GM12878 (cell line): ENCODE results near the gene SYNE4. TPM values are rescaled to one million over a fixed set of nuclear protein-coding genes. Genes with fewer than 3 reads are reported as not detected.

ENCODE experiments used
- ATAC-seq: fragments of 200-7000 bp; cut with Tn5 transposase; 3 replicates; pipeline ENCODE4 v1.9.1; 2020; ENCODE audit warnings: mild to moderate bottlenecking, moderate library complexity
- BruUV-seq: library from RNA; stranded (reverse); fragments of 400-500 nt; replicated peaks from 2 replicates; lab custom pipeline; 2021; lab: Mats Ljungman, UMichigan
- CTCF ChIA-PET: fragments of 300-600 bp; sonication (Branson Sonifier 250); formaldehyde crosslinking; extraction: SDS; loops from one replicate; lab custom pipeline; 2021; ENCODE audit warnings: inconsistent platforms; lab: Yijun Ruan, JAX
- POLR2A ChIA-PET: fragments of 350-600 bp; formaldehyde crosslinking; extraction: SDS; loops from one replicate; lab custom pipeline; 2021; ENCODE audit warnings: inconsistent platforms; lab: Charles Lee
- RAD21 ChIA-PET: fragments of 300-600 bp; sonication (Branson Sonifier 250); formaldehyde crosslinking; loops from one replicate; lab custom pipeline; 2023; ENCODE audit warnings: antibody characterized with exemption; ENCODE audit not compliant: unreplicated experiment; lab: Charles Lee
- SMC1A ChIA-PET: fragments of 300-600 bp; sonication (Branson Sonifier 250); formaldehyde crosslinking; loops from one replicate; lab custom pipeline; 2023; ENCODE audit not compliant: unreplicated experiment, uncharacterized antibody; lab: Charles Lee
- DNase-seq: peaks from one replicate; pipeline ENCODE4 v3.0.0-alpha.2; 2011; ENCODE audit warnings: low read depth, low spot score
- FAIRE-seq: peaks from 3 replicates; lab custom pipeline; 2011; peaks lifted over from hg19 to GRCh38; lab: Jason Lieb, UNC
- H2AFZ ChIP-seq: 2 replicates; pipeline ENCODE4 v1.6.0; 2011; ENCODE audit warnings: low read depth, low read length, control low read depth; ENCODE audit not compliant: control insufficient read depth
- H3K27ac ChIP-seq: 2 replicates; pipeline ENCODE4 v1.5.1; 2011; ENCODE audit warnings: control low read depth; ENCODE audit not compliant: control insufficient read depth, insufficient read depth
- H3K27me3 ChIP-seq, 2 experiments: replicated peaks in 1 of 2; 2 replicates each; pipeline versions ENCODE4 v1.6.0 to v1.6.1; 2011; ENCODE audit warnings: low read length in 1 of 2; ENCODE audit not compliant: control insufficient read depth in 2 of 2, insufficient read depth in 2 of 2
- H3K36me3 ChIP-seq, 2 experiments: 2 replicates each; pipeline ENCODE4 v1.5.1; 2011; ENCODE audit warnings: low read length in 1 of 2; ENCODE audit not compliant: control insufficient read depth in 2 of 2, insufficient read depth in 2 of 2
- H3K4me1 ChIP-seq: 2 replicates; pipeline ENCODE4 v1.6.1; 2011; ENCODE audit warnings: mild to moderate bottlenecking, low read length, moderate library complexity, mixed read lengths; ENCODE audit not compliant: control insufficient read depth, insufficient read depth
- H3K4me2 ChIP-seq: 2 replicates; pipeline ENCODE4 v1.6.0; 2011; ENCODE audit warnings: control low read depth; ENCODE audit not compliant: control insufficient read depth, insufficient read depth
- H3K4me3 ChIP-seq: fragments of 200-600 bp; sonication (generic); 2 replicates; pipeline ENCODE4 v1.5.1; 2016
- H3K79me2 ChIP-seq: 2 replicates; pipeline ENCODE4 v1.6.0; 2011; ENCODE audit warnings: low read length; ENCODE audit not compliant: control insufficient read depth, insufficient read depth
- H3K9ac ChIP-seq: 2 replicates; pipeline ENCODE4 v1.8.0; 2011; ENCODE audit warnings: low read length, control low read depth, mixed read lengths; ENCODE audit not compliant: control insufficient read depth, insufficient read depth
- H3K9me3 ChIP-seq: replicated peaks from 3 replicates; pipeline ENCODE4 v1.5.1; 2011; ENCODE audit warnings: mild to moderate bottlenecking, low read length; ENCODE audit not compliant: control insufficient read depth, insufficient read depth
- H4K20me1 ChIP-seq: 2 replicates; pipeline ENCODE4 v1.6.0; 2011; ENCODE audit not compliant: control insufficient read depth, insufficient read depth
- BACH1 ChIP-seq: fragments of 450-650 bp; IDR thresholded peaks from 2 replicates; pipeline ENCODE4 v1.6.1; 2017; ENCODE audit warnings: mild to moderate bottlenecking, borderline replicate concordance
- DPF2 ChIP-seq: fragments of 450-650 bp; IDR thresholded peaks from 2 replicates; pipeline ENCODE4 v1.6.1; 2017; ENCODE audit warnings: mild to moderate bottlenecking
- ESRRA ChIP-seq: IDR thresholded peaks from 2 replicates; pipeline ENCODE4 v1.6.1; 2012; ENCODE audit warnings: mild to moderate bottlenecking, low read length, improper control_type of control experiment
- FOS ChIP-seq: IDR thresholded peaks from 3 replicates; pipeline ENCODE4 v1.6.1; 2011; ENCODE audit warnings: borderline replicate concordance; ENCODE audit not compliant: insufficient read length; ENCODE audit errors: extremely low read depth
- IKZF1 ChIP-seq: fragments of 450-650 bp; conservative IDR thresholded peaks from 2 replicates; pipeline ENCODE4 v1.6.1; 2017; ENCODE audit warnings: antibody characterized with exemption, mild to moderate bottlenecking
- MTA3 ChIP-seq: IDR thresholded peaks from 2 replicates; pipeline ENCODE4 v1.6.1; 2012; ENCODE audit warnings: low read length, inconsistent platforms, borderline replicate concordance
- NBN ChIP-seq: fragments of 450-650 bp; IDR thresholded peaks from 2 replicates; pipeline ENCODE4 v1.6.1; 2016
- SMAD1 ChIP-seq: fragments of 450-650 bp; IDR thresholded peaks from 2 replicates; pipeline ENCODE4 v1.6.1; 2018; ENCODE audit warnings: mild to moderate bottlenecking, low read depth; ENCODE audit not compliant: partially characterized antibody
- SMC3 ChIP-seq: IDR thresholded peaks from 2 replicates; pipeline ENCODE4 v1.6.1; 2011; ENCODE audit warnings: low read length, improper control_type of control experiment, borderline replicate concordance
- SRF ChIP-seq, 2 experiments: IDR thresholded peaks; 2 replicates each; pipeline ENCODE4 v1.6.1; 2011; ENCODE audit warnings: low read depth in 2 of 2, low read length in 2 of 2, mild to moderate bottlenecking in 1 of 2, moderate library complexity in 1 of 2
- STAT1 ChIP-seq: fragments of 450-650 bp; conservative IDR thresholded peaks from 2 replicates; pipeline ENCODE4 v1.6.1; 2014; ENCODE audit warnings: antibody characterized with exemption, mild to moderate bottlenecking
- SUZ12 ChIP-seq: fragments of 200-600 bp; sonication (generic); IDR thresholded peaks from one replicate; pipeline ENCODE4 v1.6.1; 2018; ENCODE audit warnings: antibody characterized with exemption, mild to moderate bottlenecking; ENCODE audit not compliant: unreplicated experiment
- ZNF207 ChIP-seq: fragments of 450-650 bp; IDR thresholded peaks from 2 replicates; pipeline ENCODE4 v1.6.1; 2014; ENCODE audit warnings: antibody characterized with exemption, mild to moderate bottlenecking, borderline replicate concordance
- ZNF274 ChIP-seq: IDR thresholded peaks from one replicate; pipeline ENCODE4 v1.8.0; 2011; ENCODE audit not compliant: insufficient read length, insufficient read depth
- ZNF622 ChIP-seq: fragments of 450-650 bp; IDR thresholded peaks from 2 replicates; pipeline ENCODE4 v1.6.1; 2017; ENCODE audit warnings: mild to moderate bottlenecking, inconsistent platforms
- WGBS: methylation state at CpG from one replicate; pipeline ENCODE4 v1.1.6; 2016; ENCODE audit warnings: low lambda C conversion rate; ENCODE audit not compliant: insufficient replicate concordance, insufficient coverage; ENCODE audit errors: missing lambda C conversion rate; 5-methylcytosine and 5-hydroxymethylcytosine counted together
- in situ Hi-C: fragments of 300-500 bp; cut with MboI; formaldehyde crosslinking; loops from 9 replicates; pipeline ENCODE4 v1.14.3; 2018; ENCODE audit warnings: mixed read lengths
- intact Hi-C: fragments of 100-400 bp; cut with micrococcal nuclease; formaldehyde crosslinking; loops from one replicate; pipeline ENCODE4 v1.14.2; 2022; ENCODE audit not compliant: unreplicated experiment
- polyA plus RNA-seq, 11 experiments: library from polyadenylated mRNA; depleted of rRNA in 4 of 11; unstranded in 6 of 11; stranded (reverse) in 5 of 11; fragments of >200 nt; fragmentation: Nextera tagmentation in 4 of 11; fragmentation: Illumina TruSeq in 1 of 11; extraction: Ambion mirVana in 4 of 11; extraction: Trizol in 1 of 11; gene quantifications; 1 replicate in 1 of 11; 2 replicates in 10 of 11; pipeline versions ENCODE4 v1.2.1 to v1.2.3, GENCODE V29; 2011 to 2016; ENCODE audit warnings: inconsistent platforms in 2 of 11, missing spikeins in 2 of 11, low read depth in 1 of 11
- total RNA-seq, 4 experiments: library from RNA; depleted of rRNA in 3 of 4; stranded (reverse); fragments of >200 nt in 3 of 4; fragmentation: Illumina TruSeq in 1 of 4; extraction: Trizol in 1 of 4; gene quantifications; 2 replicates each; pipeline versions ENCODE4 v1.2.1 to v1.2.3, GENCODE V29; 2013 to 2021
- TF ChIP-seq, protein P1 (sequence below): IDR thresholded peaks from 2 replicates; pipeline ENCODE4 v1.6.1; 2012; ENCODE audit warnings: mild to moderate bottlenecking, low read depth, low read length
- TF ChIP-seq, protein P2 (sequence below): IDR thresholded peaks from 2 replicates; pipeline ENCODE4 v1.6.1; 2011; ENCODE audit warnings: low read depth, mild to moderate bottlenecking, low read length, moderate library complexity, borderline replicate concordance; ENCODE audit errors: extremely low read depth

Gene SYNE4
- total and polyA plus RNA-seq, 10 of the 15 experiments (the other 5 are each of a cell fraction or from before 2014, with no cell fraction given): 0.35 to 1.2 (median 0.71) TPM

DNA sequence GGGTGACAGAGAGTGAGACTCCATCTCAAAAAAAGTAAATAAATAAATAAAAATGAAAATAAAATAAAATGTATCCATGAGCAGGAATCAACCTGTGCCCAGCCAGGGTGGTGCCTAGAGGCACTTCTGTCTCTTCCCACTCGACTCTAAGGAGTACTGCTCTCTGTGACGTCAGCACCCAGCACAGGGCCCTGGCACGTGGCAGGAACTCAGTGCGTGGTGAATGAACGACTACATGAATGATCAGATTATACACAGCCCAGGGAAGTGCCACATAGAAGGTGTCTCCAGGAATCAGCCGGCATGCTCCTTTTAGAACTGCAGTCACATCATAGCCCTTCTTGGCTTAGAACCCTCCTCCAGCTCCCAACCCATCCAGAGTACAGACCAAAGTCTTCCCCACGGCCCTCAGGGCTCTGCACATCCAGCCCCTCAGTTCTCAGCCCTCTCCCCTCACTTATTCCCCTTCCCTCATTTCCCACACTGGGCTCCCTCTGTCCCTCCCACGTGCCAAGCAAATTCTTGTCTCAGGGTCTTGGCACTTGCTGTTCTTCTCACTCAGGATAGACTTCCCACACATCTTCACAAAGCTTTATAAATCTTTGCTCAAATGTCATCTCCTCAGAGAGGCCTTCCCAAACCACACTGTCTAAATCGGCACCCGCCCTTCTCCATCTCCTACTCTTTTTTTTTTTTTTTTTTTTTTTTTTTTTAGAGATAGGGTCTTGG, 19.9 kb upstream of the SYNE4 start (continued):
- TF ChIP-seq, protein P1, sequence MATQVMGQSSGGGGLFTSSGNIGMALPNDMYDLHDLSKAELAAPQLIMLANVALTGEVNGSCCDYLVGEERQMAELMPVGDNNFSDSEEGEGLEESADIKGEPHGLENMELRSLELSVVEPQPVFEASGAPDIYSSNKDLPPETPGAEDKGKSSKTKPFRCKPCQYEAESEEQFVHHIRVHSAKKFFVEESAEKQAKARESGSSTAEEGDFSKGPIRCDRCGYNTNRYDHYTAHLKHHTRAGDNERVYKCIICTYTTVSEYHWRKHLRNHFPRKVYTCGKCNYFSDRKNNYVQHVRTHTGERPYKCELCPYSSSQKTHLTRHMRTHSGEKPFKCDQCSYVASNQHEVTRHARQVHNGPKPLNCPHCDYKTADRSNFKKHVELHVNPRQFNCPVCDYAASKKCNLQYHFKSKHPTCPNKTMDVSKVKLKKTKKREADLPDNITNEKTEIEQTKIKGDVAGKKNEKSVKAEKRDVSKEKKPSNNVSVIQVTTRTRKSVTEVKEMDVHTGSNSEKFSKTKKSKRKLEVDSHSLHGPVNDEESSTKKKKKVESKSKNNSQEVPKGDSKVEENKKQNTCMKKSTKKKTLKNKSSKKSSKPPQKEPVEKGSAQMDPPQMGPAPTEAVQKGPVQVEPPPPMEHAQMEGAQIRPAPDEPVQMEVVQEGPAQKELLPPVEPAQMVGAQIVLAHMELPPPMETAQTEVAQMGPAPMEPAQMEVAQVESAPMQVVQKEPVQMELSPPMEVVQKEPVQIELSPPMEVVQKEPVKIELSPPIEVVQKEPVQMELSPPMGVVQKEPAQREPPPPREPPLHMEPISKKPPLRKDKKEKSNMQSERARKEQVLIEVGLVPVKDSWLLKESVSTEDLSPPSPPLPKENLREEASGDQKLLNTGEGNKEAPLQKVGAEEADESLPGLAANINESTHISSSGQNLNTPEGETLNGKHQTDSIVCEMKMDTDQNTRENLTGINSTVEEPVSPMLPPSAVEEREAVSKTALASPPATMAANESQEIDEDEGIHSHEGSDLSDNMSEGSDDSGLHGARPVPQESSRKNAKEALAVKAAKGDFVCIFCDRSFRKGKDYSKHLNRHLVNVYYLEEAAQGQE: no peak
- TF ChIP-seq ZNF622 (no peak), ZNF274 (no peak)

DNA sequence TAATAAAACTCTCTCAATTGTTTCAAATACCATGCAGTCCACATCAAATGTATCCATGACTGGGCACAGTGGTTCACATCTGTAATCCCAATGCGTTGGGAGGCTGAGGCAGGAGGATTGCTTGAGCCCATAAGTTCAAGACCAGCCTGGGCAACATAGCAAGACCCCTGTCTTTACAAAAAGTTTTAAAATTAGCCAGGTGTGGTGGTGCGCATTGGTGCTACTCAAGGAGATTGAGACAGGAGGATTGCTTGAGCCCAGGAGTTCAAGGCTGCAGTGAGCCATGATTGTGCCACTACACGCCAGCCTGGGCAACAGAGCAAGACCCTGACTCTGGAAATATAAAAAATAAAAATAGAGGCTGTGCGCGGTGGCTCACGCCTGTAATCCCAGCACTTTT, 19.1 kb upstream of the SYNE4 start:
- H3K4me3 ChIP-seq: no peak overlapping the region
- in situ Hi-C loops (no loop called here), intact Hi-C loops (no loop called here)
- H3K36me3 ChIP-seq: peaks cover 0 to 5% of the 10 kb centered on the region in 2 experiments; a peak in 2 of 4 replicates
- POLR2A ChIA-PET: no interaction called here
- no peaks in the 10 kb centered on the region for H4K20me1 ChIP-seq
- ATAC-seq (no peak), FAIRE-seq (no peak), DNase-seq (no peak)
- SMC1A ChIA-PET: no interaction called here
- H3K4me2 ChIP-seq: no peak overlapping the region
- CTCF ChIA-PET: no interaction called here
- H3K79me2 ChIP-seq: no peaks in the 10 kb centered on the region
- H3K27me3 ChIP-seq: no peaks in the 10 kb centered on the region
- H3K9ac ChIP-seq: no peak overlapping the region
- H2AFZ ChIP-seq: no peak overlapping the region
- 95% methylated on average over 6 of the region's 6 CpGs for WGBS
- no peaks in the 10 kb centered on the region for H3K4me1 ChIP-seq
- TF ChIP-seq FOS (no peak), ZNF207 (no peak), SMAD1 (no peak), IKZF1 (no peak), SMC3 (no peak), STAT1 (no peak), NBN (no peak), ESRRA (no peak), BACH1 (no peak), SUZ12 (no peak), MTA3 (no peak), SRF (IDR thresholded peaks at IDR 0.05; ENCODE audit: low read depth in 2 of 2, low read length in 2 of 2) (no peak), DPF2 (no peak)
- TF ChIP-seq, protein P2, sequence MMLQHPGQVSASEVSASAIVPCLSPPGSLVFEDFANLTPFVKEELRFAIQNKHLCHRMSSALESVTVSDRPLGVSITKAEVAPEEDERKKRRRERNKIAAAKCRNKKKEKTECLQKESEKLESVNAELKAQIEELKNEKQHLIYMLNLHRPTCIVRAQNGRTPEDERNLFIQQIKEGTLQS: no peak
- no peaks in the 10 kb centered on the region for H3K9me3 ChIP-seq
- BruUV-seq: no TSS peak
- RAD21 ChIA-PET: no interaction called here
- no peak overlapping the region for H3K27ac ChIP-seq
